Iris pigment epithelial cell (primary cell): ENCODE results near the gene FLCN.
A peak's percentile ranks its signal among the peaks of the same experiment; 100 is the strongest.
"Not testable (repeated sequence)": the region's sequence is repeated elsewhere in the genome, so short reads cannot be mapped to it uniquely, and the experiment has no call there.

ENCODE experiments used
- DNase-seq: peaks from one replicate; pipeline ENCODE4 v3.0.0-alpha.2; 2011; ENCODE audit warnings: low read depth

The FLCN gene

GRCh38 chr17:17184985-17185757, 51.8 kb downstream of the FLCN start:
- DNase-seq: not testable (repeated sequence)

GRCh38 chr17:17183744-17184143, 53.2 kb downstream of the FLCN start:
- no peak for DNase-seq

DNA sequence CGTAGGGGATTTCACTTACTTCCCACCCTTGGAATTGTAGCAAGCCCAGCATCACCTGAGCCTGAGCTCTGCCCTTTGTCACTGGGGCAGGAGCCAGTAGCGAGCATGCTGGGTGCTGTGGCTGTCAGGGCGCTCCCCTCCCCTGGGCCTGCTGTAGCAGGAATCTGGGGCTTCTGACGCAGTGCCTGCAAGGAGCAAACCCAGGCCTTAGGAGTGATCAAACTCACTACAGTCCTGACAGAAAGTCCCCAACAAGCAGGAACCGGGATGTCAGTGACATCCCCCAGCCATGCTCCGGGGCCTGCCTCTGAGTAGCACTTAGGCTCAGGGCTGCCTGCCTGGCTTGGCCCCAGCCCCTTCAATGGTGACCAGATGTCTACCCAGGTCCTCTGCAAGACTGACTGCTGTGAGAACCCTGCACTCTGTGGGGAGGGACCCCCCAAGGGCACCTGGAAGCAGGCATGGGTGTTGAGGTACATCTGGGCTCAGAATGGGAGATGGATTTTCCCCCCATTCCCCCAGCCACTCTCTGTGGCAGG, 54.3 kb downstream of the FLCN start:
- DNase-seq: no peak

- DNase-seq: no peak
These were observed 55.0 kb downstream of the FLCN start for GRCh38 chr17:17181666-17182597.

- no peak for DNase-seq
These were observed 56.0 kb downstream of the FLCN start for GRCh38 chr17:17180741-17181525.

GRCh38 chr17:17180141-17180603, 56.8 kb downstream of the FLCN start:
- no peak for DNase-seq

- DNase-seq: peak; percentile 26
These were observed 57.6 kb downstream of the FLCN start for GRCh38 chr17:17179371-17179827.

GRCh38 chr17:17177176-17177575, 59.8 kb downstream of the FLCN start:
- no peak for DNase-seq

- no peak for DNase-seq
These were observed 60.6 kb downstream of the FLCN start for GRCh38 chr17:17176341-17176740.

DNA sequence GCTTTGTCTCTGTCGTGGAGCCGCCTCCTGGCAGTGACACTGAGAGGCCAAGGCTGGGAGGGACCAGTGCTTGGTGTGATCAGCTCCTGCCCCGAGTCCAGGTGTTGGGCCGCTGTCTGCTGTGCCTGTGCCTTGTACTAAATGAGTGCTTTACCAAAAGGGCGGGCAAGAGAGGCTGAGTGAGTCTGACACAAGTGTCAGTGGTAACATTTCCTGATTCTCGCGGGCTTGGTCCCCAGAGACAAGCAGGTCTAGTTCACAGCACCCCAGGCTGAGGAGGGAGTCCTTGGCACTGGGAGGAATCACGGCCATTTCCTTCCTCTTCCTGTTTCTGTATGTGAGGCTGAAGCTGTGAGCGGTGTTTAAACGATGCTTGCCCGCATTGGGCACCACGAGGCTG, 61.1 kb downstream of the FLCN start:
- no peak for DNase-seq

GRCh38 chr17:17175340-17175739, 61.6 kb downstream of the FLCN start:
- no peak for DNase-seq

GRCh38 chr17:17173921-17174320, 63.0 kb downstream of the FLCN start:
- DNase-seq: no peak

- DNase-seq: no peak
These were observed 64.0 kb downstream of the FLCN start for GRCh38 chr17:17172990-17173389.

DNA sequence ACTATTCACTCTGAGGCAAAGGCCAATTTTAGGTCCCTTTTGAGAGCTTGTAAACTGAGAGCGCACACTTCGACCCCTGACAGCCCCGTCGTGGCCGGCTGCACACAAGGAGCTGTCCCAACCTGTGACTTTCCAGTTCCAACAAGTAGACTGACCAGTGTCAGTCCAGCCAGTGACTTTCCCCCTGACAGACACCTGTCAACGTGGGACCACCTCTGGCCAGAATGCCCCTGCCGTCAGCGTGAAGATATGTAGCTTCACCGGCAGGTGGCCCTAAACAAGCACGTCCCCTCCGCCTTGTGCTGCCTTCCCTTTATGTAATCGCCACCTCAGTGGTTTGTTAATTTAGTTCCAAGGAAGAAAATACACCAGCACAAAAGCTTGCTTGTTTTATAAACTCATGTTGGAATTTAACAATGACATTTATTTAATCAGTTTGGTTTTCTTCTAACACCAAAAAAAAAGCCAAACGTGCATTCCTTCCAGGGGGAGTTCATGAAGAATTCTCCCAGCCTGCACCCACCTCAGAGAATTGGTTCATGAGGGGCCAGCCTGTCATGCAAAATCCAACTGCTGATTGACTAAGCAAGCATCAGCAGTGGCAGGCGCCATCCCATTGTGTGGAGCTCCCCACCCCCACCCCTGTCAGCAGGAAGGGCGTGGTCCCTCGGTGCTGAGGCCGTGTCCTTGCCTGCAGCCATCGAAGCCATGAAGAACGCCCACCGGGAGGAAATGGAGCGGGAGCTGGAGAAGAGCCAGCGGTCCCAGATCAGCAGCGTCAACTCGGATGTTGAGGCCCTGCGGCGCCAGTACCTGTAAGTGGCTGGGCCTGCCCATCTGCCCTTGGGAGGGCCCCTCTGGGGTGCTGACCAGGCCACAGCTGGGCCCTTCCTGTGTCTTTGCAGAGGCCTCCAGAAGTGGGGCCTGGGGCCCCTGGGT, 64.7 kb downstream of the FLCN start:
- DNase-seq: no peak

GRCh38 chr17:17171186-17171585, 65.8 kb downstream of the FLCN start:
- DNase-seq: no peak

DNA sequence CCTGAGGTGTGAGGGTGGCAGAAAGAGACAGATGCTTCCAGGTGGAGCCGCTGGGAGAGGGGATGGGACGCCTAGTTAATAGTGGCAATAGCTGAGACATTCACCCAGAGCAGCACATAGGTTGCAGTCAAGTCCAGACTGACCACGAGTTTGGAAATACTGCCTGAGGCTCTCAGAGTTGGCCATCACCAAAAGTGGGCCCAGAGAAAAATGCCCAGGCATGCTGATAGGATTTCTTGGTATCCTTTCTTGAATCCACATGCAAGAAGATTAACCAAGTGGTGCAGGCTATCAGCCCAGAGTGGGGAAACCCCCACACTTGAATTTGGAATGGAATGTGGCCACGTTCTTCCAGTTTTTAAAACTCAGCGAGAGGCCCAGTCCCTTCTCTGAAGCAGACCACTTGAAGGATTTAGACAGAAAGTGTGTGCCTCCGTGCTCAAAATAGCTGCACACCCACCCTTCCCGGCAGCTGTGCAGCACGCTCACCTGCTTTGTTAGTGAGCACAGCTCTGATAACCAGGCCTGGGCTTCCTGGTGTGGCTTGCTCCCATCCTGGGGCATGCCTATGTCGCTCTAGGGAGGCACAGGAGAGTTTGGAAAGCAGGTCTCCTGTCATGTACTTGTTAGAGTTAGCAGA, 66.5 kb downstream of the FLCN start:
- DNase-seq: no peak

- DNase-seq: no peak
These were observed 67.6 kb downstream of the FLCN start for GRCh38 chr17:17169396-17169795.

DNA sequence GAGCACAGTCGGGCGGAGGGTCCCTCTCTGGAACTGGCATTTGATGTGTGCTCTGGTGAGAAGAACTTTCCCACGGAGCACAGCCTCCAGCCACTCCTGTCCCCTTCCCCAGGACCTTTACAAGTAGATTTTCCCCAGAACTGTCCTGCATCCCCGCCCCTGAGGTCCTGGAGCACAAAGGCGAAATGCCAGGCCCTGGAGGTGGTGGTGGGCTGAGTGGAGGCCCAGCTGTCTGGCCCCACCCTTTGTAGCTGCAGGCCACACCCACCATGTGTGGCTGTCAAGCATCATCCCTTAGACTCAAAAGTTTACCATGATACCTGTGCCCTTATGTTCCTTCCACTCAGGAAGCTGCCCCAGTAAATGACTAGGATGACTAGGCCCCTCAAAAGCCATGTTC, 68.6 kb downstream of the FLCN start:
- DNase-seq: no peak

DNA sequence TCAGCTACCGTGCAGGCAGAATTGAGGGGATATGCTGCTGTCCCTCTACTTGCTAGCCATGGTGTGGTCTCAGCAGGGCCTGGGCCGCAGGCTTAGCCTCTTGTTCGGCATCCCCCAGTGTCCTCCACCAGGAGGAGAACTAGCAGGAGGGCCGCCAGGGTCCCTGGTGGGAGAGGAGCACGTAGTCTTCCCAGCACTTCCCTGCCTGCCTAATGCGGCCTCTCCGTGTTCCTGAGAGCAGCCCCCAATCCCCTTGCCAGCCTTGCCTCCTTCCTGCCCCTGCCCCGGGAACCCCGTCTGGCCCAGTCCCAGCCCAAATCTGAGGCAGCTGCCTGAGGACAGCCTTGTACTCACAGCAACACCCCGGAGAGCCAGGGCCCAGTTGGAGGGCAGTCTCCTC, 69.0 kb downstream of the FLCN start:
- DNase-seq: no peak

DNA sequence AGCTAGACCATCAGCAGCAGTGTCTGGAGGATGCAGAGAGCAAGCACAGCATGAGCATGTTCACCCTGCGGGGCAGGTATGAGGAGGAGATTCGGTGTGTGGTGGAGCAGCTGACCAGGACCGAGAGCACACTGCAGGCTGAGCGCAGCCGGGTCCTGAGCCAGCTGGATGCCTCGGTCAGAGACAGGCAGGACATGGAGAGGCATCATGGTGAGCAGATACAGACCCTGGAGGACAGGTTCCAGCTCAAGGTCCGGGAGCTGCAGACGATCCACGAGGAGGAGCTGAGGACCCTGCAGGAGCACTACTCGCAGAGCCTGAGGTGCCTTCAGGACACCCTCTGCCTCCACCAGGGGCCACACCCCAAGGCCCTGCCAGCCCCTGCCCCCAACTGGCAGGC, 69.6 kb downstream of the FLCN start:
- no peak for DNase-seq
